K562 (cell line): ENCODE results near the gene CD74. TPM values are rescaled to one million over a fixed set of nuclear protein-coding genes. Genes with fewer than 3 reads are reported as not detected.

Source experiments
- ATAC-seq: fragments of 200-7000 bp; cut with Tn5 transposase; 3 replicates; pipeline ENCODE4 v1.9.1; 2020; ENCODE audit warnings: moderate library complexity
- BruUV-seq: library from RNA; stranded (reverse); fragments of 400-500 nt; replicated peaks from 2 replicates; lab custom pipeline; 2021; lab: Mats Ljungman, UMichigan
- CTCF ChIA-PET: fragments of 300-600 bp; formaldehyde crosslinking; extraction: SDS; loops from one replicate; lab custom pipeline; 2021; ENCODE audit warnings: low intra/inter-chr PET ratio; lab: Yijun Ruan, JAX
- POLR2A ChIA-PET: fragments of 300-600, 350-650 bp; sonication (Branson Sonifier 250); formaldehyde crosslinking; extraction: SDS; loops from one replicate; lab custom pipeline; 2021; ENCODE audit warnings: antibody characterized with exemption, inconsistent platforms; lab: Yijun Ruan, JAX
- DNase-seq, 4 experiments: peaks; one replicate each; pipeline versions ENCODE4 v3.0.0 to v3.0.0-alpha.2; 2011 to 2018; ENCODE audit warnings: low spot score in 3 of 4, mixed read lengths in 3 of 4; ENCODE audit errors: extremely low read depth in 1 of 4
- FAIRE-seq: peaks from 2 replicates; lab custom pipeline; 2011; peaks lifted over from hg19 to GRCh38; lab: Jason Lieb, UNC
- H2AFZ ChIP-seq: 2 replicates; pipeline ENCODE4 v1.6.0; 2011; ENCODE audit warnings: low read depth, low read length, control low read depth, inconsistent platforms
- H3K27ac ChIP-seq: fragments of 200-600 bp; 3 replicates; pipeline ENCODE4 v1.8.0; 2011; ENCODE audit warnings: low read depth, mild to moderate bottlenecking, control low read depth, inconsistent platforms, low read length, moderate library complexity, mixed read lengths; ENCODE audit errors: extremely low read depth
- H3K27me3 ChIP-seq, 2 experiments: fragments of 300-600 bp in 1 of 2; 2 replicates in 1 of 2; 3 replicates in 1 of 2; pipeline versions ENCODE4 v1.6.0 to v1.8.0; 2011; ENCODE audit warnings: inconsistent platforms in 2 of 2, low read length in 2 of 2, mild to moderate bottlenecking in 1 of 2, mixed read lengths in 1 of 2, moderate library complexity in 1 of 2; ENCODE audit not compliant: control insufficient read depth in 2 of 2, insufficient read depth in 2 of 2
- H3K36me3 ChIP-seq: fragments of 300-600 bp; 3 replicates; pipeline ENCODE4 v1.8.0; 2011; ENCODE audit warnings: mild to moderate bottlenecking, low read length, inconsistent platforms; ENCODE audit not compliant: control insufficient read depth, insufficient read depth
- H3K4me1 ChIP-seq, 2 experiments: fragments of 200-600 bp in 1 of 2; replicated peaks in 1 of 2; 2 replicates in 1 of 2; 3 replicates in 1 of 2; pipeline versions ENCODE4 v1.5.1 to v1.8.0; 2011; ENCODE audit warnings: inconsistent platforms in 2 of 2, low read length in 2 of 2, mild to moderate bottlenecking in 1 of 2, mixed read lengths in 1 of 2, moderate library complexity in 1 of 2; ENCODE audit not compliant: control insufficient read depth in 2 of 2, insufficient read depth in 2 of 2
- H3K4me2 ChIP-seq: 2 replicates; pipeline ENCODE4 v1.6.1; 2011; ENCODE audit warnings: low read length, control low read depth, inconsistent platforms, mixed read lengths; ENCODE audit not compliant: insufficient read depth
- H3K4me3 ChIP-seq: fragments of 200-600 bp; sonication (generic), shearing (Covaris generic); 2 replicates; pipeline ENCODE4 v1.5.1; 2016; ENCODE audit warnings: control low read depth, inconsistent platforms
- H3K79me2 ChIP-seq: fragments of 200-600 bp; 3 replicates; pipeline ENCODE4 v1.8.0; 2011; ENCODE audit warnings: low read length, inconsistent platforms; ENCODE audit not compliant: control insufficient read depth, insufficient read depth
- H3K9ac ChIP-seq, 2 experiments: 2 replicates each; pipeline versions ENCODE4 v1.6.0 to v1.6.1; 2011; ENCODE audit warnings: low read depth in 2 of 2, low read length in 2 of 2, control low read depth in 1 of 2, inconsistent platforms in 1 of 2, mild to moderate bottlenecking in 1 of 2, mixed read lengths in 1 of 2; ENCODE audit not compliant: insufficient read depth in 1 of 2
- H3K9me1 ChIP-seq: one replicate; pipeline ENCODE4 v1.6.0; 2011; ENCODE audit warnings: inconsistent platforms, mild to moderate bottlenecking, low read length, moderate library complexity; ENCODE audit not compliant: control insufficient read depth, insufficient read depth
- H3K9me3 ChIP-seq: replicated peaks from 2 replicates; pipeline ENCODE4 v1.5.1; 2011; ENCODE audit warnings: low read depth, low read length, inconsistent platforms; ENCODE audit not compliant: control insufficient read depth, insufficient read depth
- H4K20me1 ChIP-seq: replicated peaks from 2 replicates; pipeline ENCODE4 v1.6.1; 2011; ENCODE audit warnings: low read length, inconsistent platforms, mixed read lengths; ENCODE audit not compliant: control insufficient read depth, insufficient read depth
- ARID1B ChIP-seq: fragments of 450-650 bp; IDR thresholded peaks from 2 replicates; pipeline ENCODE4 v1.6.1; 2016; ENCODE audit warnings: antibody characterized with exemption, mild to moderate bottlenecking, inconsistent platforms
- CBFB ChIP-seq: sonication (generic); formaldehyde crosslinking; IDR thresholded peaks from 2 replicates; pipeline ENCODE4 v1.4.0; 2020; ENCODE audit warnings: mild to moderate bottlenecking, missing genetic modification reagents
- HNRNPL ChIP-seq: fragments of 200-400 bp; formaldehyde crosslinking; IDR thresholded peaks from 2 replicates; pipeline ENCODE4 v1.6.1; 2017; ENCODE audit warnings: low read depth, mild to moderate bottlenecking, low read length
- NONO ChIP-seq, 2 experiments: fragments of 200-400 bp in 1 of 2; fragments of 450-650 bp in 1 of 2; formaldehyde crosslinking in 1 of 2; IDR thresholded peaks; 2 replicates each; pipeline ENCODE4 v1.6.1; 2017; ENCODE audit warnings: low read depth in 2 of 2, mild to moderate bottlenecking in 2 of 2, moderate library complexity in 2 of 2, low read length in 1 of 2
- OTX1 ChIP-seq: fragments of 450-650 bp; formaldehyde crosslinking; IDR thresholded peaks from 2 replicates; pipeline ENCODE4 v1.4.0; 2022; ENCODE audit warnings: mild to moderate bottlenecking
- RBM14 ChIP-seq: fragments of 200-400 bp; formaldehyde crosslinking; IDR thresholded peaks from 2 replicates; pipeline ENCODE4 v1.6.1; 2018; ENCODE audit warnings: low read depth, mild to moderate bottlenecking, low read length, moderate library complexity, borderline replicate concordance; ENCODE audit not compliant: insufficient read depth
- SP1 ChIP-seq: sonication (generic); formaldehyde crosslinking; IDR thresholded peaks from 2 replicates; pipeline ENCODE4 v1.8.1; 2022; ENCODE audit warnings: mild to moderate bottlenecking, missing genetic modification reagents
- TCF3 ChIP-seq: sonication (generic); formaldehyde crosslinking; IDR thresholded peaks from 2 replicates; pipeline ENCODE4 v1.4.0; 2020; ENCODE audit warnings: mild to moderate bottlenecking, missing genetic modification reagents
- ZNF239 ChIP-seq: fragments of 250-450 bp; sonication (Bioruptor Pico); IDR thresholded peaks from 2 replicates; pipeline ENCODE4 v1.4.0; 2020; ENCODE audit warnings: mild to moderate bottlenecking
- WGBS: fragments of 100-300 bp; shearing (Covaris generic); methylation state at CpG from one replicate; pipeline ENCODE4 v1.1.6; 2016; ENCODE audit warnings: low coverage, mixed read lengths; ENCODE audit not compliant: insufficient coverage; ENCODE audit errors: missing lambda C conversion rate; 5-methylcytosine and 5-hydroxymethylcytosine counted together
- in situ Hi-C: fragments of 300-500 bp; cut with MboI; formaldehyde crosslinking; loops from 4 replicates; pipeline ENCODE4 v1.15.0; 2018; ENCODE audit warnings: inconsistent platforms, mixed read lengths
- intact Hi-C: fragments of 100-400 bp; cut with micrococcal nuclease; formaldehyde crosslinking; loops from 2 replicates; pipeline ENCODE4 v1.14.2; 2022
- polyA plus RNA-seq, 8 experiments: library from polyadenylated mRNA; depleted of rRNA in 4 of 8; stranded (reverse) in 5 of 8; unstranded in 3 of 8; fragments of >200 nt; fragmentation: Nextera tagmentation in 2 of 8; fragmentation: Illumina TruSeq in 1 of 8; extraction: Ambion mirVana in 2 of 8; extraction: Trizol in 1 of 8; gene quantifications; 2 replicates each; pipeline versions ENCODE4 v1.2.1 to v1.2.3, GENCODE V29; 2011 to 2014; ENCODE audit warnings: inconsistent platforms in 1 of 8, missing spikeins in 1 of 8
- total RNA-seq, 7 experiments: library from RNA; depleted of rRNA in 6 of 7; stranded (reverse); fragments of >200 nt in 6 of 7; fragmentation: Illumina TruSeq in 2 of 7; extraction: Trizol in 2 of 7; gene quantifications; 2 replicates each; pipeline versions ENCODE4 v1.2.1 to v1.2.3, GENCODE V29; 2011 to 2021; ENCODE audit warnings: low replicate concordance in 1 of 7
- TF ChIP-seq, protein P1 (sequence below), 2 experiments: fragments of 450-650 bp; conservative IDR thresholded peaks; 2 replicates each; pipeline ENCODE4 v1.6.1; 2017; ENCODE audit warnings: mild to moderate bottlenecking in 2 of 2, moderate library complexity in 2 of 2
- TF ChIP-seq, protein P2 (sequence below): sonication (generic); formaldehyde crosslinking; IDR thresholded peaks from 2 replicates; pipeline ENCODE4 v1.8.0; 2022; ENCODE audit warnings: mild to moderate bottlenecking, missing genetic modification reagents, borderline replicate concordance
- TF ChIP-seq, protein P3 (sequence below), 3 experiments: fragments of 200-800 bp in 1 of 3; fragments of 250-450 bp in 1 of 3; fragments of 450-650 bp in 1 of 3; sonication (Bioruptor Pico) in 1 of 3; sonication (Bioruptor generic) in 1 of 3; formaldehyde crosslinking in 1 of 3; IDR thresholded peaks; 2 replicates each; pipeline versions ENCODE4 v1.6.1 to v1.8.0; 2016 to 2022; ENCODE audit warnings: mild to moderate bottlenecking in 2 of 3, missing genetic modification characterization in 2 of 3, missing compliant biosample characterization in 1 of 3, moderate library complexity in 1 of 3
- TF ChIP-seq, protein P4 (sequence below): sonication (generic); formaldehyde crosslinking; IDR thresholded peaks from 2 replicates; pipeline ENCODE4 v1.8.0; 2022; ENCODE audit warnings: missing genetic modification reagents, mild to moderate bottlenecking, moderate library complexity, borderline replicate concordance

Gene CD74
- total and polyA plus RNA-seq, 9 of the 15 experiments (the other 6 are each of a cell fraction or from before 2014, with no cell fraction given) = 0.07 to 4.8 (median 0.32) TPM

DNA sequence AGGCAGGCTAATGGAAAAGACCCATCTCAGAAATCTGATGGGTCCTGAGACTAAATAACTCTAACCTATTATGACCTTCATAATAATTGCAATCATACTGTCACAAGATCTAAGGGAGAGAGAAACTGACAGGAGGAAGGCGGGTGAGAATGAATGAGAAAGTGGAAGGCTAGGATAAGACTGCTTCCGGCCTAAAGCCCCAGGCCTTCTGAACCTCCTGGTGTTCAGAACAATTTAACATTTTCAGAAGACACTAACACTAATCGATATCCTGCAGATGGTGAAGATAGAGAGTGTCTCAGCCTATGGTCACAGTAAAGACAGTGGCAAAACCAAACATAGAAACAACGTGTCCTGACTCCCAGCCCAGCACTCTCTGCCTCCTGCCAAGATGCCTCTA, 35.6 kb upstream of the CD74 start:
- Histone ChIP-seq H3K79me2 (peaks cover 40% of the 10 kb centered on the region), H3K4me2 (peak overlapping the region; percentile 95), H3K4me3 (peak overlapping the region; percentile 87), H3K9me1 (no peaks in the 10 kb centered on the region), H3K9me3 (no peaks in the 10 kb centered on the region), H3K36me3 (peaks cover 62% of the 10 kb centered on the region), H4K20me1 (peaks cover 31% of the 10 kb centered on the region), H2AFZ (no peak overlapping the region), H3K27ac (peak overlapping the region; percentile 100), H3K27me3 (no peaks in the 10 kb centered on the region), H3K4me1 (peaks cover 8 to 11% of the 10 kb centered on the region in 2 experiments; a peak in 4 of 5 replicates), H3K9ac (peak overlapping the region; percentile 97 to 98)
- ATAC-seq (peak; percentile 8), FAIRE-seq (no peak), DNase-seq (peak in 1 of 4 experiments; percentile 26)
- CTCF ChIA-PET = no interaction called here
- 1% methylated on average over 4 of the region's 4 CpGs for WGBS
- no TSS peak for BruUV-seq
- intact Hi-C loops = no loop called here
- POLR2A ChIA-PET = interaction anchor here (0.8 kb wide), 1 partner anchor 27 kb away, joined by 3 read pairs; no protein-coding TSS in a partner anchor
- in situ Hi-C loops = no loop called here
- TF ChIP-seq NONO (IDR thresholded peaks at IDR 0.05; ENCODE audit: low read depth in 2 of 2, low read length in 1 of 2) (no peak), SP1 (CRISPR knock-in tag) (no peak), TCF3 (no peak), CBFB (CRISPR knock-in tag) (no peak), ARID1B (no peak), RBM14 (no peak), OTX1 (CRISPR knock-in tag) (no peak), ZNF239 (CRISPR knock-in tag) (no peak), HNRNPL (no peak)
- TF ChIP-seq, protein P1, sequence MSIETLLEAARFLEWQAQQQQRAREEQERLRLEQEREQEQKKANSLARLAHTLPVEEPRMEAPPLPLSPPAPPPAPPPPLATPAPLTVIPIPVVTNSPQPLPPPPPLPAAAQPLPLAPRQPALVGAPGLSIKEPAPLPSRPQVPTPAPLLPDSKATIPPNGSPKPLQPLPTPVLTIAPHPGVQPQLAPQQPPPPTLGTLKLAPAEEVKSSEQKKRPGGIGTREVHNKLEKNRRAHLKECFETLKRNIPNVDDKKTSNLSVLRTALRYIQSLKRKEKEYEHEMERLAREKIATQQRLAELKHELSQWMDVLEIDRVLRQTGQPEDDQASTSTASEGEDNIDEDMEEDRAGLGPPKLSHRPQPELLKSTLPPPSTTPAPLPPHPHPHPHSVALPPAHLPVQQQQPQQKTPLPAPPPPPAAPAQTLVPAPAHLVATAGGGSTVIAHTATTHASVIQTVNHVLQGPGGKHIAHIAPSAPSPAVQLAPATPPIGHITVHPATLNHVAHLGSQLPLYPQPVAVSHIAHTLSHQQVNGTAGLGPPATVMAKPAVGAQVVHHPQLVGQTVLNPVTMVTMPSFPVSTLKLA (conservative IDR thresholded peaks at IDR 0.05) = 0 out of 4 replicates have a peak, but pooled peaks of 1 of the 2 experiments have one; percentile 16
- TF ChIP-seq, protein P2, sequence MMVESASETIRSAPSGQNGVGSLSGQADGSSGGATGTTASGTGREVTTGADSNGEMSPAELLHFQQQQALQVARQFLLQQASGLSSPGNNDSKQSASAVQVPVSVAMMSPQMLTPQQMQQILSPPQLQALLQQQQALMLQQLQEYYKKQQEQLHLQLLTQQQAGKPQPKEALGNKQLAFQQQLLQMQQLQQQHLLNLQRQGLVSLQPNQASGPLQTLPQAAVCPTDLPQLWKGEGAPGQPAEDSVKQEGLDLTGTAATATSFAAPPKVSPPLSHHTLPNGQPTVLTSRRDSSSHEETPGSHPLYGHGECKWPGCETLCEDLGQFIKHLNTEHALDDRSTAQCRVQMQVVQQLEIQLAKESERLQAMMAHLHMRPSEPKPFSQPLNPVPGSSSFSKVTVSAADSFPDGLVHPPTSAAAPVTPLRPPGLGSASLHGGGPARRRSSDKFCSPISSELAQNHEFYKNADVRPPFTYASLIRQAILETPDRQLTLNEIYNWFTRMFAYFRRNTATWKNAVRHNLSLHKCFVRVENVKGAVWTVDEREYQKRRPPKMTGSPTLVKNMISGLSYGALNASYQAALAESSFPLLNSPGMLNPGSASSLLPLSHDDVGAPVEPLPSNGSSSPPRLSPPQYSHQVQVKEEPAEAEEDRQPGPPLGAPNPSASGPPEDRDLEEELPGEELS (CRISPR knock-in tag) = no peak
- TF ChIP-seq, protein P3, sequence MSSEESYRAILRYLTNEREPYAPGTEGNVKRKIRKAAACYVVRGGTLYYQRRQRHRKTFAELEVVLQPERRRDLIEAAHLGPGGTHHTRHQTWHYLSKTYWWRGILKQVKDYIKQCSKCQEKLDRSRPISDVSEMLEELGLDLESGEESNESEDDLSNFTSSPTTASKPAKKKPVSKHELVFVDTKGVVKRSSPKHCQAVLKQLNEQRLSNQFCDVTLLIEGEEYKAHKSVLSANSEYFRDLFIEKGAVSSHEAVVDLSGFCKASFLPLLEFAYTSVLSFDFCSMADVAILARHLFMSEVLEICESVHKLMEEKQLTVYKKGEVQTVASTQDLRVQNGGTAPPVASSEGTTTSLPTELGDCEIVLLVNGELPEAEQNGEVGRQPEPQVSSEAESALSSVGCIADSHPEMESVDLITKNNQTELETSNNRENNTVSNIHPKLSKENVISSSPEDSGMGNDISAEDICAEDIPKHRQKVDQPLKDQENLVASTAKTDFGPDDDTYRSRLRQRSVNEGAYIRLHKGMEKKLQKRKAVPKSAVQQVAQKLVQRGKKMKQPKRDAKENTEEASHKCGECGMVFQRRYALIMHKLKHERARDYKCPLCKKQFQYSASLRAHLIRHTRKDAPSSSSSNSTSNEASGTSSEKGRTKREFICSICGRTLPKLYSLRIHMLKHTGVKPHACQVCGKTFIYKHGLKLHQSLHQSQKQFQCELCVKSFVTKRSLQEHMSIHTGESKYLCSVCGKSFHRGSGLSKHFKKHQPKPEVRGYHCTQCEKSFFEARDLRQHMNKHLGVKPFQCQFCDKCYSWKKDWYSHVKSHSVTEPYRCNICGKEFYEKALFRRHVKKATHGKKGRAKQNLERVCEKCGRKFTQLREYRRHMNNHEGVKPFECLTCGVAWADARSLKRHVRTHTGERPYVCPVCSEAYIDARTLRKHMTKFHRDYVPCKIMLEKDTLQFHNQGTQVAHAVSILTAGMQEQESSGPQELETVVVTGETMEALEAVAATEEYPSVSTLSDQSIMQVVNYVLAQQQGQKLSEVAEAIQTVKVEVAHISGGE (CRISPR knock-in tag; IDR thresholded peaks at IDR 0.05) = no peak
- TF ChIP-seq, protein P4, sequence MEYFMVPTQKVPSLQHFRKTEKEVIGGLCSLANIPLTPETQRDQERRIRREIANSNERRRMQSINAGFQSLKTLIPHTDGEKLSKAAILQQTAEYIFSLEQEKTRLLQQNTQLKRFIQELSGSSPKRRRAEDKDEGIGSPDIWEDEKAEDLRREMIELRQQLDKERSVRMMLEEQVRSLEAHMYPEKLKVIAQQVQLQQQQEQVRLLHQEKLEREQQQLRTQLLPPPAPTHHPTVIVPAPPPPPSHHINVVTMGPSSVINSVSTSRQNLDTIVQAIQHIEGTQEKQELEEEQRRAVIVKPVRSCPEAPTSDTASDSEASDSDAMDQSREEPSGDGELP (CRISPR knock-in tag) = no peak
